GM19351 (cell line): ENCODE results near the gene MVB12A.

Experiments
- ATAC-seq: cut with Tn5 transposase; IDR thresholded peaks from one replicate; pipeline ENCODE4 v1.9.1; 2021; ENCODE audit warnings: mild to moderate bottlenecking, moderate library complexity; ENCODE audit not compliant: unreplicated experiment

Gene MVB12A

DNA sequence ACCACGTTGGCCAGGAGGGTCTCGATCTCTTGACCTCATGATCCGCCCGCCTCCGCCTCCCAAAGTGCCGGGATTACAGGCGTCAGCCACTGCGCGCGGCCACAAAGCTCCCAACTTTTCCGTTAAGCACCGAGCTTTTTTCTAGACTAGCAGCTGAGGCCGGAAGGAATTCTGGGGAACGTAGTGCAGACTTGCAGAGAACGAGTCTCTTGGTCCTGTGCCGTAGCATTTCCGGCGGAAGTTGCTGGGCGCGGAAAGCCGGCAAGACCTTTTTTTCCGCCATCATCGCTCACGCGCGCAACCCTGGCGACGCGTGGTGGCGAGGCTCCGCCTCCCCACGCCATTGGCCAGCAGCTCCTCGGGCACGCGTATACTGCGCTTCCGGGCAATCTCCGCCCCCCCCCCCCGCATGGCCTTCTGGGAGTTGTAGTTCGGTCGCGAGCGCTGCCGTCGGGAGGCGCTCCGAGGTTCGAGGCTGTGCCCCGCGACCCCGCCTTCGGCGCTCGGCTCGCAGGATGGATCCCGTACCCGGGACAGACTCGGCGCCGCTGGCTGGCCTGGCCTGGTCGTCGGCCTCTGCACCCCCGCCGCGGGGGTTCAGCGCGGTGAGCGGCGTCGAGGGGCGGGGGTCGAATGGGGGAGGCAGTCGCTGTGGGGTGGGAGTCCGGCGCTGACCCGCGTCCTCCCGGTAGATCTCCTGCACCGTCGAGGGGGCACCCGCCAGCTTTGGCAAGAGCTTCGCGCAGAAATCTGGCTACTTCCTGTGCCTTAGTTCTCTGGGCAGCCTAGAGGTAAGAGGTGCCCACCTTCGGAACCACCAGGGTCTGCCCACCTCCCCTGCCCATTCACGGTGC lies at the start of gene MVB12A:
Gene MVB12A, plus strand, starts transcription at position 427 of the 854 bp plus-strand sequence. Its CDS starts 89 bp downstream, at position 516.
- ATAC-seq: peak; percentile 92

DNA sequence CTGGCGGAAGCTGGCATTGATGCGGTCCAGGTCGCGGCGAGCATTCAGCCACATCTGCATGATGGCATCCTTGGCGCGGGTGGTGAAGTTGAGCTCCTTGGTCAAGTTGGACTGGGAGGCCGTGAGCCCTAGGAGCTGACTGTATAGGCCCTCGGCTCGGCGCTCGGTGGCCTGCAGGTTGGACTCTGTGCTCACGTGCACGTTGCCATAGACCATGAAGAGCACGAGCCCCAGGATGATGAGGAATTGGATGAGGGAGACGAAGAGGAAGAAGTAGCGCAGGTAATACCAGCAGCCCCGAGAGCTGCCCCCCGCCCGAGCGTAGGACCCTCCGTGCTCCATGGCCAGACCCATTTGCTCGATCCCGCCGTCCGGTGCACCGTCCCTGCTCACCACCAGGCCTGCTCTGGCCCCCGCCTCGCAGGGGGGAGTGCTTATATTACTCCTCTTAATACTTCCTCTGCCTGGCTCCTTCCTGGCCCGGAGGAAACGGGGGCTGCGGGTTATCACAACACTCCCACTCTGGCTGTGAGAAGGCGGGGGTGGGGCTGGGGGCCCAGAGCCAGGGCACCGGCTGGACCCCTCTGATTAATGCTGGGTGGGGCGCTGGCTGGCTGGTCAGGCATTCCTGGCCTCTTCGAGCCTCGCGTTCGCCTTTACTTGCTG lies 42.8 kb upstream of the MVB12A start, which contains the start of gene PLVAP:
Gene PLVAP, minus strand, starts transcription at position 408 of the 666 bp plus-strand sequence. Its CDS starts 54 bp downstream, at position 354.
- no peak for ATAC-seq

- no peak for ATAC-seq
Observed at GRCh38 chr19:17378271-17378670, 41.6 kb upstream of the MVB12A start.

DNA sequence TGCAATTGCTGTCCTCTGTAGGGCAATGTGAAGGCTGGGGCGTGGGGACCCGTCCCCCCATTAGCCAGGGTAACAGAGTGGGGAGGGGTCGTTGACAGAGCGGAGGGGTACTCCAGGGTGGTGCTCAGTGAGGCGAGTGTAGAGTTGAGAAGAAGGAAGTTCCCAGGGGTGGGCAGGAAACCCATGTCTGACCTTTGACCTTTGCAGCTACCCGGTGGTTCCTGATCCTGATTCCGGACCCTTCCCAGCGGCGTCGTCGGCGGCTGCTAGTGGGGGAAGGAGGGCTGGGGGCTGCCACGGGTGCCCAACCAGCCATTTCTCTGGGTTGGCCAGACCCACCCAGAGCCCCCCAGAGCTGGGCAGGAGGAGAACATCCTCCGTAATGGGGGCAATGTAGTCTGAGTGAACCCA lies 40.6 kb upstream of the MVB12A start:
- ATAC-seq: no peak

- ATAC-seq: no peak
Observed at GRCh38 chr19:17380426-17381138, 39.3 kb upstream of the MVB12A start.

GRCh38 chr19:17385878-17386611 lies 33.8 kb upstream of the MVB12A start:
- no peak for ATAC-seq

GRCh38 chr19:17389288-17389687 lies 30.6 kb upstream of the MVB12A start:
- no peak for ATAC-seq

- no peak for ATAC-seq
Observed at GRCh38 chr19:17389957-17390664, 29.7 kb upstream of the MVB12A start.

DNA sequence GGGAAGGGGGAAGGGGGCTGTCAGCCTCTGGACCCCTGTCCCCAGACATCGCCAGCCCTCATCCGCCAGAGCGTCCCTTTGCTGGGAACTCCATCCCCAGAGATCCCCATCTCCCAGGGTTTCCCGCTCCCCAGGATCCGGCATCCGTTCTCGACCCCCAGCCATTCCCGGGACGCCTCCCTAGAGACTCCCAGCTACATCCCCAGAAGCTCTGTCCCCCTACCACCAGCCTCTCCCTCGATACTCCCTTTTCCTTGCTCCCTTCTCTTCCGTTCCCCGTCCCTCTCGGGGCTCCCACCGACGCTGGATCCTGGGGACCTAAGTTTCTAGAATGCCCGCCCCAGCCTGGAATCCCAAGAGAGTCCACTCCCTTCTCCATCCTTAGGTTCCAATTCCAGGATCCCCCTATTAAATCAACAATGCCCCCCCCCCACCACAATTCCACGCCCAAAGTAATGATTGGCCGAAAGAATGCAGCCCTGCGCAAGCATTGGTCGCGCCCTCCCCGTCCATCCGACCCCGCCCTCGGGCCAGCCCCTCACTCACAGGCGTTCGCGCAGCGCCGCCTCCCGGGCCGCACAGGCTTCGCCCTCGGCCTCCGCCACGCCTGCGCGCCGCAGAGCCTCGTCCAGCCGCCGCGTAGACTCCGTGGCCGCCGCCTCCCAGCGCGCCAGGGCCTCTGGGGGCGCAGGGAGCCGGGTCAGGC lies 29.0 kb upstream of the MVB12A start:
- peak; percentile 79 for ATAC-seq

DNA sequence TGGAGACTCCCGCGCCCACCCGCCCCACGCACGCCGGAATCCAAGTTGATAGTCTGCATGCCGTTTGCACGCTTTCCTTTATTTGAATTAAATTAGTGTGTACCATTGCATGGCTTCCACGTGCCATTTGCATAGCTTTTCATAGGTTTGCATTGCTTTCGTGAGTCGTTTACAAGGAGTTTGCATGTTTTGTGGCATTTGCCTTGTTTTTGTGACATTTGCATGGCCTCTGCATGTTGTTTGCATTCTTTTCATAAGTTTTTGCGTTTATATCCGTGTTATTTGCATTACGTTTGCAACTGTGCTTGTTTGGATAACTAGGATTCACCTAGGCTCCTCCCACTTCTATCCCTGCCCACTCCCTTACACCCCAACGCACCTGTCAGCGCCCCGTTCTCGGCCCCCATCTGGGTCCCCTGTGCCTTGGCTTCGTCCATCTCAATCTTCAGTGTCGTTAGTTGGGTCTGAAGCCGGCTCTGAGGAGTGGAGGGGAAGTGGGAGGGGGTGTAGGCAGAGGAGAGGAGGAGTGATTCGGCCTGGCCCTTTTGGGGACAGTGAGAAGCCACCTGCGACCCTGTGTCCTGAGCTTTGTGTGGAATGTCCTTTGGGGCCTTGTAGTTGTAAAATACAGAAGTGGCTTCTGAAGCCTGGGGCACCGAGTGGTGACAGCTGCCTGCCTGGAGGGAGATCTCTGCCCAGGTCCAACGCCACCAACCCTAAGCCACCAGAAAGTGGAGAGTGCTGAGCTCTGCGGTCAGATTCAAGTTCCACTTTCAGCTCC lies 28.3 kb upstream of the MVB12A start:
- no peak for ATAC-seq

- no peak for ATAC-seq
Observed at GRCh38 chr19:17393002-17393401, 26.8 kb upstream of the MVB12A start.

DNA sequence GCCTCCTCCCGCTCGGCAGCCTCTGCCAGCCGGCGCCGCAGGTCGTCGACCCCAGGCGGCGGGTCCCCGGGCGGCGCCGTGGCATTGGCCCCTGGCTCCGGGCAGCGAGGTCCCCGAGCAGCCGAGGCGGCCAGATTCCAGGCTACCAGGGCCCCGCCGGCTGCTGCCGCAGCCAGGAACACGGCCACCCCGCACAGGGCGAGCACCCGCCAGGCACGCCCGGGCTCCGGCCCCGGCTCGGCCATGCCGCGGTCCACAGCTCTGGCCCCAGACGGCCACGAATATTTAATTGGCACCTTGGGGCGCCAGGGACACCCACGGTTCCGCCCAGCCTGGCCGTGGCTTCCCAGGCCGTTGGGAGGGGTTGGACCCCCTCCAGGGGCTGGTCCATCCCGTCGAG lies 25.9 kb upstream of the MVB12A start, which contains the start of gene CCDC194:
Gene CCDC194, minus strand, starts transcription at position 283 of the 400 bp plus-strand sequence. Its CDS starts 38 bp downstream, at position 245.
- ATAC-seq: no peak

GRCh38 chr19:17394891-17395415 lies 24.9 kb upstream of the MVB12A start:
- no peak for ATAC-seq

DNA sequence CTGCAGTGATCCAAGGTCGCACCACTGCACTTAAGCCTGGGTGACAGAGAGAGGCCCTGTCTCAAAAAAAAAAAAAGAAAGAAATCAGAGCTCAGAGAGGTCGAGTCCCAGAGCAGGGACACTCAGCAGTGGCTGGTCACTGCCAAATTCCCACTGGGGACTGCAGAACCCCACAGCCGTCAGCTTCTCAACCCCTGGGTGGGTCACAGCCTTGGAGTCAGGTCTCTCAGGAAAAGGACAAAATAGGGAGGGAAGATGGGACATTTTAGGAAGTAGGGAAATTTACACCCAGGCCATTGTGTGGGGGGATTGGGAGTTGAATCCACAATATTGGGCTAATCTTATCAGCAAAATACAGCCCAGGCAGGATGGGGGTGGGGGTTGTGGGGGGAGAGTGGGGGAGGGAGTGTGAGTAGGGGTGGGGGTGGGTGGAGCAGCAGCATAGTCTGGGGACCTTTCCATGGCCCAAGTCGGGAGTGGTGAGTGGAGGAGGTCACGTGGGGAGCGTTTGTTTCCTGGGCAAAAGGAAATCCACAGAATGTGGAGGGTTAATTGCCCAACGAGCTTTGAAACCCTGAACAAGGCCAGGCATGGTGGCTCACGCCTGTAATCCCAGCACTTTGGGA lies 20.8 kb upstream of the MVB12A start:
- no peak for ATAC-seq

DNA sequence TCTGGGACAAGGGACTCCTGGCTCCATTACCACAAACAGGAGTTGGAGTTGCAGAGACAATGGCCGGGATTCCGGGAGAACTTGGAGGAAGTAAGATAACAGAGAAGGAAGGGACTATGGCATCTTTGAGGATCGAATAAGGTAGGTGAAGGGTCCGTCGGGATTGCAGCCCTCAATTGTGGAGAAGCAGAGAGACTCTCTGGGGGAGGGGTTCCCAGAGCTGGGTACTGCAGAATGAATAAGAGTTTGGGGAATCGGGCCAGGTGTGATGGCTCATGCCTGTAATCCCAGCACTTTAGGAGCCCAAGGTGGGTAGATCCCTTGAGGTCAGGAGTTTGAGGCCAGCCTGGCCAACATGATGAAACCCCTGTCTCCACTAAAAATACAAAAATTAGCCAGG lies 18.2 kb upstream of the MVB12A start:
- ATAC-seq: no peak

DNA sequence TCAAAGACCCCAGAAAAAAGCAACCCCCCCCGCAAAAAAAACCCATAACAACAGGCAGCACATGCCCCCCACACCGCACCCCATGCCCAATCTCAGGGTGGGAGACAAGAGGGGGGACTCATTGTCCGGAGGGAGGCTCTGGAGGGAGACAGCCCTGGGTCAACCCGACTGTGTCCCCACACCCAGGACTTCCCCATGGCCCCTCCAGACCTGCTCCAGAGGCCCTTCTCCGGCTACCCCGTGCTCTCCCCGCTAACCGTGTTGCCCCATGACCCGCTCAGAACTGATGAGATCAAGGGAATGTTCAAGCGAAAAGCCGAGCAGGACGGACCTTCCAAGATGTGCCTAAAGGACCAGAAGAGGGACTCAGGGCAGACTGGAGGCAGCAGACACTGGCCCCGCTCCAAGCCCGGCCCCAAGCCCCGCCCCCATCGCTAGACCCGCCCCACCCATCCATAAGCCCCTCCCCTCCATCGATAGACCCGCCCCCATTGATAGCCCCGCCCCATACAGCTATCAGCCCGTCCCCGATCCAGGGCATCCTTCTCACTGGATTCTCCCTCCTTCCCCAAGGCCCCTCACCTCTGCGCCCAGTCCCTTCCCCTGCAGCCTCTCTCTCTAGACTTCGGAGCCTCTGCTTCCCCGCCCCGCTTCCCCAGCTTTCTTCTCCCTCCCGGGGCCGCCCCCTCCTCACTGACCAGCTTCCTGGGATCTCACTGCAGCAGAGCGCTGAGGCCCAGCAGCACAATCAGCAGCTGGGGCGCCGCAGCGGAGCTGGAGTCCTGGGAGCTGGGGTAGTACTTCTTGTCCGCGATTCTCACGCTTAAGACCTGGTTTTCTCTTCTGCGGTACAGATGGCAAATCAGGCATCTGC lies 16.6 kb upstream of the MVB12A start:
- ATAC-seq: no peak

DNA sequence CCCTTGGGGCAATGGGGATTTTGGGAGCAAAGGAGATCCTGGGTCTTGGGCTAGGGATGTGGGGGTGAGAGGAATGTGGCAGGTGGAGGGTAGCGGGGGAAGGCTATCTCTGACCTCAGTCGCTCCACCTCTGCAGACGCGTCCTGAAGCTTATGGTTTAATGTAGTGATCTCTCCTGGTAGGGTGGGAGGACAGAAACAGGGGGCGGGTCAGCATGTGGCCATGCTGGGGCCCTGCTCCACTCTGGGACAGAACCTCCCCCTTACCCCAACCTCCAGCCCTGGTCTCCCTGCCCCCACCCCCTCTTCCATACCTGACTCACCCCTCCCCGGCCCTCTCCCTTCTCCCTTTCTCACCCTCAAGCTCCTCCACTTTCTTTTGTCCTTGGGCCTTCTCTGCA lies 15.8 kb upstream of the MVB12A start:
- ATAC-seq: no peak
